GM12872 (cell line): ENCODE results near the gene IPCEF1.

Source experiments
- CTCF ChIP-seq: IDR thresholded peaks from 3 replicates; pipeline ENCODE4 v1.5.1; 2011; ENCODE audit warnings: low read depth, mild to moderate bottlenecking, low read length, moderate library complexity; ENCODE audit not compliant: insufficient read depth

The IPCEF1 gene

GRCh38 chr6:154301086-154301625, 55.4 kb downstream of the IPCEF1 start:
- TF ChIP-seq CTCF, result no peak

- TF ChIP-seq CTCF, result no peak
These were observed 58.3 kb downstream of the IPCEF1 start for GRCh38 chr6:154298297-154298696.

- no peak for TF ChIP-seq CTCF
These were observed 58.9 kb downstream of the IPCEF1 start for GRCh38 chr6:154297721-154298120.

GRCh38 chr6:154297210-154297609, 59.4 kb downstream of the IPCEF1 start:
- no peak for TF ChIP-seq CTCF

- TF ChIP-seq CTCF, result no peak
These were observed 60.9 kb downstream of the IPCEF1 start for GRCh38 chr6:154295733-154296132.

- no peak for TF ChIP-seq CTCF
These were observed 63.6 kb downstream of the IPCEF1 start for GRCh38 chr6:154292855-154293519.

GRCh38 chr6:154292066-154292465, 64.5 kb downstream of the IPCEF1 start:
- no peak for TF ChIP-seq CTCF
